ENCODE data around the gene CCK. TPM values are rescaled to one million over a fixed set of nuclear protein-coding genes. Genes with fewer than 3 reads are reported as not detected.

CCK gene
- polyA plus RNA-seq, 1 donor from 2014 or later: not detected

GRCh38 chr3:42276141-42277132 is 10.5 kb upstream of the CCK start:
- no peaks in the 10 kb centered on the region for H3K9me2 ChIP-seq (ENCODE audit: insufficient read depth, low read length)
- H4K20me1 ChIP-seq (ENCODE audit: insufficient read depth): no peaks in the 10 kb centered on the region
- H3K4me3 ChIP-seq (ENCODE audit: low read length): no peak overlapping the region
- no peak overlapping the region for H2AFZ ChIP-seq (ENCODE audit: low read depth, low read length)
- H3K27ac ChIP-seq (ENCODE audit: low read length): no peak overlapping the region
- peaks cover 7% of the 10 kb centered on the region for H3K9me3 ChIP-seq (ENCODE audit: low read length)
- H3K27me3 ChIP-seq (ENCODE audit: insufficient read depth, low read depth, low read length): no peaks in the 10 kb centered on the region
- H3K36me3 ChIP-seq (ENCODE audit: insufficient read depth, low read length): no peaks in the 10 kb centered on the region
- no peak overlapping the region for H3K9ac ChIP-seq (ENCODE audit: low read length)
- no peaks in the 10 kb centered on the region for H3F3A ChIP-seq (ENCODE audit: insufficient read depth, low read length, poor library complexity, severe bottlenecking)
- no peak overlapping the region for H3K4me2 ChIP-seq (ENCODE audit: low read length)
- no peak for TF ChIP-seq EZH2 (IDR thresholded peaks at IDR 0.05; ENCODE audit: borderline replicate concordance, insufficient read depth, low read length, poor library complexity, severe bottlenecking)
- no peak for TF ChIP-seq POLR2AphosphoS5 (IDR thresholded peaks at IDR 0.05)
- TF ChIP-seq EP300 (conservative IDR thresholded peaks at IDR 0.05; ENCODE audit: poor library complexity, severe bottlenecking): no peak
- no peak for TF ChIP-seq REST (IDR thresholded peaks at IDR 0.05; ENCODE audit: borderline replicate concordance)
- no peak for TF ChIP-seq CTCF (IDR thresholded peaks at IDR 0.05; ENCODE audit: poor library complexity, severe bottlenecking)
- no peak for TF ChIP-seq MXI1 (conservative IDR thresholded peaks at IDR 0.05; ENCODE audit: poor library complexity, severe bottlenecking)
- no peak for TF ChIP-seq TAF1 (IDR thresholded peaks at IDR 0.05; ENCODE audit: low read depth)
- TF ChIP-seq RAD21 (conservative IDR thresholded peaks at IDR 0.05): no peak
- no peak for TF ChIP-seq SMC3 (conservative IDR thresholded peaks at IDR 0.05; ENCODE audit: poor library complexity)
- H3K79me2 ChIP-seq (replicated peaks; ENCODE audit: insufficient read depth, low read length): no peaks in the 10 kb centered on the region

- Histone ChIP-seq H3K9ac (ENCODE audit: low read length) (no peak overlapping the region), H3F3A (ENCODE audit: insufficient read depth, low read length, poor library complexity, severe bottlenecking) (no peaks in the 10 kb centered on the region), H3K9me3 (ENCODE audit: low read length) (peaks cover 5% of the 10 kb centered on the region), H3K4me2 (ENCODE audit: low read length) (no peak overlapping the region), H3K4me3 (ENCODE audit: low read length) (no peak overlapping the region), H4K20me1 (ENCODE audit: insufficient read depth) (no peaks in the 10 kb centered on the region), H3K36me3 (ENCODE audit: insufficient read depth, low read length) (no peaks in the 10 kb centered on the region), H3K9me2 (ENCODE audit: insufficient read depth, low read length) (no peaks in the 10 kb centered on the region), H3K27ac (ENCODE audit: low read length) (no peak overlapping the region), H3K79me2 (replicated peaks; ENCODE audit: insufficient read depth, low read length) (no peaks in the 10 kb centered on the region), H3K27me3 (ENCODE audit: insufficient read depth, low read depth, low read length) (no peaks in the 10 kb centered on the region), H2AFZ (ENCODE audit: low read depth, low read length) (no peak overlapping the region)
- TF ChIP-seq EZH2 (IDR thresholded peaks at IDR 0.05; ENCODE audit: borderline replicate concordance, insufficient read depth, low read length, poor library complexity, severe bottlenecking): no peak
- no peak for TF ChIP-seq EP300 (conservative IDR thresholded peaks at IDR 0.05; ENCODE audit: poor library complexity, severe bottlenecking)
- TF ChIP-seq REST (IDR thresholded peaks at IDR 0.05; ENCODE audit: borderline replicate concordance): no peak
- TF ChIP-seq POLR2AphosphoS5 (IDR thresholded peaks at IDR 0.05): no peak
- TF ChIP-seq SMC3 (conservative IDR thresholded peaks at IDR 0.05; ENCODE audit: poor library complexity): no peak
- TF ChIP-seq RAD21 (conservative IDR thresholded peaks at IDR 0.05): no peak
- no peak for TF ChIP-seq CTCF (IDR thresholded peaks at IDR 0.05; ENCODE audit: poor library complexity, severe bottlenecking)
- TF ChIP-seq TAF1 (IDR thresholded peaks at IDR 0.05; ENCODE audit: low read depth): no peak
- no peak for TF ChIP-seq MXI1 (conservative IDR thresholded peaks at IDR 0.05; ENCODE audit: poor library complexity, severe bottlenecking)
These were observed 9.2 kb upstream of the CCK start for GRCh38 chr3:42275217-42275616.
